ENCODE results near the gene SHB.

DNA sequence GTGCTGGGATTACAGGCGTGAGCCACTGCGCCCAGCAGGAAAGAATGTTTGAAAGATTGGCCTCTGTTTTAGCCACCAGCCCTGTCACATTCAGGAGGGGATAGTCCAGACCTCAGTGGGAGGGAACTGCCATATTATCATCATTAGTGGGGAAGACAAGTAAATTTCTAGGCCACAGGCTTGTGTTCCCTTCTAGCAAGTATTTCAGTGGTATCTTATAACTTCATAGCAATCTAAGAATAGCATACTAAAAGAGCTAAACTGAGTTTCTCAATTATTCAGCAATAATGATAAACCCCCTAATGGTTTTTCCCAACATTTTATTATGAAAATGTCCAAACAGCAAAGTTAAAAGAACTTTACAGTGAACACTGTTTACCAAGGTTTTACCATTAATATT is 195.1 kb downstream of the SHB start:
- TF ChIP-seq, protein P1, sequence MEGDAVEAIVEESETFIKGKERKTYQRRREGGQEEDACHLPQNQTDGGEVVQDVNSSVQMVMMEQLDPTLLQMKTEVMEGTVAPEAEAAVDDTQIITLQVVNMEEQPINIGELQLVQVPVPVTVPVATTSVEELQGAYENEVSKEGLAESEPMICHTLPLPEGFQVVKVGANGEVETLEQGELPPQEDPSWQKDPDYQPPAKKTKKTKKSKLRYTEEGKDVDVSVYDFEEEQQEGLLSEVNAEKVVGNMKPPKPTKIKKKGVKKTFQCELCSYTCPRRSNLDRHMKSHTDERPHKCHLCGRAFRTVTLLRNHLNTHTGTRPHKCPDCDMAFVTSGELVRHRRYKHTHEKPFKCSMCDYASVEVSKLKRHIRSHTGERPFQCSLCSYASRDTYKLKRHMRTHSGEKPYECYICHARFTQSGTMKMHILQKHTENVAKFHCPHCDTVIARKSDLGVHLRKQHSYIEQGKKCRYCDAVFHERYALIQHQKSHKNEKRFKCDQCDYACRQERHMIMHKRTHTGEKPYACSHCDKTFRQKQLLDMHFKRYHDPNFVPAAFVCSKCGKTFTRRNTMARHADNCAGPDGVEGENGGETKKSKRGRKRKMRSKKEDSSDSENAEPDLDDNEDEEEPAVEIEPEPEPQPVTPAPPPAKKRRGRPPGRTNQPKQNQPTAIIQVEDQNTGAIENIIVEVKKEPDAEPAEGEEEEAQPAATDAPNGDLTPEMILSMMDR (IDR thresholded peaks at IDR 0.05), result no peak
- no peak for TF ChIP-seq POLR2A (IDR thresholded peaks at IDR 0.05)
